GM19099 (cell line): ENCODE measurements around the gene P2RX1.

Experiments
- POLR2A ChIP-seq: IDR thresholded peaks from 3 replicates; pipeline ENCODE4 v1.6.1; 2011; ENCODE audit warnings: low read depth; ENCODE audit not compliant: insufficient read length; ENCODE audit errors: extremely low read depth

Gene P2RX1

DNA sequence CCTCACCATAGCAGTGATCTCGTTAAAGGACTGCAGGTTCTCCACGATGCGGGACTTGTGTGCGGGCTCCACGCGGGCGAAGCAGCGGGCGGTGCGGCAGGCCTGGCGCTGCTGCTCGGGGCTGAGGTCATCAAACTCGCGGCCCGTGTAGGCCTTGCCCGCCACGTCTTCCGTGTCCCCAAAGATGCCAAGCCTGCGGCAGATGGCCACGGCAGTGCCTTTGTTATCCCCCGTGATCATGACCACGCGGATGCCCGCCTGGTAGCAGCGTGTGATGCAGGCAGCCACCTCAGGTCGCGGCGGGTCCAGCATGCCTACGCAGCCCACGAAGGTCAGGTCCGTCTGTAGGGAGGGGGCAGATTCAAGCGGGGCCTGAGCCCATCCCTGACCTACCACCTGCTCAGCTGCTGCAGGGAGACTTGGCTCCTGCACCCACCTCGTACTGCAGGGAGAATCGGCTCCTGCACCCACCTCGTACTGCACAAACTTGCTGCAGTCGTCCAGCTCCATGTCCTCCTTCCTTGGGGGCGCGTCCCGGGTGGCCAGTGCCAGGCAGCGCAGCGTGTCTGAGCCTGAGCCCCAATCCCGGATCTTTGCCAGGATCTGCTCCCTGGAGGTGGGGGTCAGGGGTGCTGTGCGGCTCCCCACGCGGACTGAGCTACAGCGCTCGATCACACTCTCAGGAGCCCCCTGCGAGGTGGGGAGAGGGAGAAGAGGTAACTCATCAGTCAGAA is 24.9 kb upstream of the P2RX1 start:
- no peak for TF ChIP-seq POLR2A

DNA sequence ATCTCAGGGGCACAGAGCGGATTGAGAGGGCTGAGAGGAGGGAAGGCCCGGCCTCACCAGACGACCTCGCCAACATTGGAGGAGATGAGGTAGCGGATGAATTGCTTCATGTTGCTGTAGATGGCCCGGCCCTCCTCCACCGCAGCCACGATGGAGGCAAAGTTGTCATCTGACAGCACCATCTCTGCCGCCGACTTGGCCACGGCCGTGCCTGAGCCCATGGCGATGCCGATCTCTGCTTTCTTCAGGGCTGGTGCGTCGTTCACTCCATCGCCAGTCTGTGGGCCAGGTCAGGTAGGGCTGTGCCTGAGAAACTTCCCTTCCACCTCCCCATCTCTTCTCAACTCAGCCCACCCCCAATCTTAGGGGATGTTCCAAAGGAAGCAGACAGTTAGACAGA is 21.1 kb upstream of the P2RX1 start:
- no peak for TF ChIP-seq POLR2A

DNA sequence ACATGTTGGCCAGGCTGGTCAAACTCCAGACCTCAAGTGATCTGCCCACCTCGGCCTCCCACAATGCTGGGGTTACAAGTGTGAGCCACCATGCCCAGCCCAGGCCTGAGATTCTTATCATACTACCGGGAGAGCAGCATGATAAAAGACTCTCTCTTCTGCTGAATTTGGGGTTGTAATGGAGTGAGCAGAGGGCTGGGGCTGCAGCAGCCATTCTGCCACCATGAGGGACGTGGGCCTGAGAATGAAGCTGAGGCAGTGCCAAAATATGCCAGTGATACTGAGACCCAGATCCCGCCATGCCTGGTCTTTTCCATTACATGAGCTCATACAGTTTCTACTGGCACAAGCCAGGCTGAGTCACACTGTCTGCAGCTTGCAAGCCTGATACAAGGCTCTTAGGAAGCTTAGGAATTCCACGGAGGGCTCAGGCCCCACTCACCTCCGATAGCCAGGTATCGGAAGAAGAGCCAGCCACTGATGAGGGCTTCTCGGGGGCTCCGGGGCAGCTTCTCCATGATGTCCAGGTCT is 19.6 kb upstream of the P2RX1 start:
- TF ChIP-seq POLR2A = no peak

DNA sequence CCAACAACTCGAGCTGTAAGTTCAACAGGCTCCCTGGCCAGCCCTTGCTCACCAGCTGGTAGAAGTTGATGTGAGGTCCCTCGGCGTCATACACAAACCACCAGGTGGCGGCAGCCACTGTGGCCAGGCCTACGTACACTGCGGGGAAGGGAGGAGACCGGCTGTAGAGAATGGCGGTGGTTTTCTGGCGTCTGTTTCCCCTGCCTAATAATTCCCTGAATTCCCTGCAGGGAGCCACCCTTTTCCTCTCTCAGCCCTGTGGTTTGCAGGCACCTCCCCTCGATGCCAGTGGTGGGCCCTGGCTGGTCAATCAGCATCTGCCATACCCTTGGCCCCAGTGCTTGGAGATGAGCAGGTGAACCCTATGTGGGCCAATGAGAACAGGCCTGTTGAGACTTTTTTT is 18.9 kb upstream of the P2RX1 start:
- no peak for TF ChIP-seq POLR2A

DNA sequence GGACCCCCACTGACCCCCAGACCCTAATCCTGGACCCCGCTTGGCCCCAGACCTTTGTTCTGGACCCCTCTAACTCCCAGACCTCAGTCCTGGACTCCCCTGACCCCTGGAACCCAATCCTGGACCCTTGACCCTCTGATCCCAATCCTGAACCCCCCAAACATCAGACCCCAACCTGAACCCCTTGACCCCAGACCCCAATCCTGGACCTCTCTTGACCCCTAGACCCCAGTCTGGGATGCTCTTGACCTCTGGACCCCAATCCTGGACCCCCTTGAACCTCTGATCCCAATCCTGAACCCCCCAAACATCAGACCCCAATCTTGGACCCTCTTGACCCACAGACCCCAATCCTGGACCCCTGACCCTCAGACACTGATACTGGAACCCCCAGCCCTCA is 13.5 kb upstream of the P2RX1 start:
- TF ChIP-seq POLR2A = no peak

DNA sequence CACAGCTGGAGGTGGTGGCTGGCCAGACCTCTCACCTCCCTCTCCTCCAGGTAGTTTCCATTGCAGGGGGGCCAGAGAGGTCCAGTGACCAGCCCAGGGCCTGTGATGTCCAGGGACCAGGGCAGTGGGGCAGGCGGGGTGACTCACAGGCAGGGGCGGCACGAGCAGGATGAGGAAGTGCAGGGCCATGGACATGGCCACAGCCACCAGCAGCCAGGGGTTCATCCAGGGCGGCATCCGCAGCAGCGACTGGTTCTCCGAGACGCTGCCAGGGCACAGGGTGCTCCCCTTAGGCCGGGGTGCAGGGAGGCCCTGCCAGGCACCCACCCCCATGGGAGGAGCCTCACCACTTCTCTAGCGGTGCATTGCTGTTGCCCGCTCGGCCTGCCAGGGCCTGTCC is 12.9 kb upstream of the P2RX1 start:
- TF ChIP-seq POLR2A = no peak

DNA sequence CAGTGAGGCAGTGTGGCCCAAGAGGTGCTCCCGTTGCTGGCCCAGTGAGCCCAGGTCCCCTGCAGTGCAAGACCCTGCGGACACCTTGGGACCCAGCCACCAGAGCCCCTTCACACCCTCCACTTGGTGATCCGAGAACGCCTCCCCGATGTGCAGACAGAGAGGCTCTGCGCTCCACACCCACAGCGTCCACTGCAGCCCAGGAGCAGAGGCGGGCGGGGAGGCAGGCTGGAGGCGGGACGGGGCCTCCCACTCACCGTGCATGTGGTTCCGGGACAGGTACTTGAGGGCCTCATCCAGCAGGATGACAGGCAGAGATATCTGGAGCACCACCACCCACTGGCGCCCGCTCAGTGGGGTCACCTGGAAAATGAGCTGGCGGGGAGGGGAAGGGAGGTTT is 12.1 kb upstream of the P2RX1 start:
- no peak for TF ChIP-seq POLR2A

DNA sequence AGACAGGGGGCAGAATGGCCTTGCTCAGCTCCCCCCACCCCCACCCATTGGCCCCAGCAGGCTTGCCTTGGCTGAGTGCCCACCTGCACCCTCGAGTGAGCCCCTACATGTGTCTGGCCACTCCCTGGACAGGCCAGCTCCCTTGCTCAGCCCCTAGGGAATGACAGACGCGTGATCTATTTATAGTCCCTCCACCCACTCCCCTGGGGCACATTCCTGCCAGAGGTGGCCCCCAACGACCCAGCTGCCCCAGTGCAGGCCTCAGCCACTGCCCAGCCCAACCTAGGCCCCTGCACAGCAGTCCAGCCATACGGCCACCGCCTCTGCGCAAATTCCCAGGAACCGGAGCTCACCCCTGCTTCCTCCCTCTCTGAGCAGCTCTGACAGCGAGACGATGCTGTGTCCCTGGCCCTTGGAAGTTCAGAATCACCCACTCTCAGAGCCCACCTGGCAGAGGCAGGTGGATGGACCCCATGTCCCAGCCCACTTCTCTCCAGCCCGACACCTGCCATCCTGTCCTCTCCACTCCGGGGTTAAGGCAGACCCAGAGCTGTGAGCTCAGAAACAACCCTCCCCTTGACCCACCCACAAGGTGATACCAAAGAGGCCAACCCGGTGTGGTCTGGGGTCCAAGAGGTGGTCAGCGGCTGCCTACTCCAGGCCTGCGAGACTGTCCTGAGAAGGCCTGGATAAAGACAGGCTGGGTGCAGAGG is 11.5 kb upstream of the P2RX1 start:
- no peak for TF ChIP-seq POLR2A

DNA sequence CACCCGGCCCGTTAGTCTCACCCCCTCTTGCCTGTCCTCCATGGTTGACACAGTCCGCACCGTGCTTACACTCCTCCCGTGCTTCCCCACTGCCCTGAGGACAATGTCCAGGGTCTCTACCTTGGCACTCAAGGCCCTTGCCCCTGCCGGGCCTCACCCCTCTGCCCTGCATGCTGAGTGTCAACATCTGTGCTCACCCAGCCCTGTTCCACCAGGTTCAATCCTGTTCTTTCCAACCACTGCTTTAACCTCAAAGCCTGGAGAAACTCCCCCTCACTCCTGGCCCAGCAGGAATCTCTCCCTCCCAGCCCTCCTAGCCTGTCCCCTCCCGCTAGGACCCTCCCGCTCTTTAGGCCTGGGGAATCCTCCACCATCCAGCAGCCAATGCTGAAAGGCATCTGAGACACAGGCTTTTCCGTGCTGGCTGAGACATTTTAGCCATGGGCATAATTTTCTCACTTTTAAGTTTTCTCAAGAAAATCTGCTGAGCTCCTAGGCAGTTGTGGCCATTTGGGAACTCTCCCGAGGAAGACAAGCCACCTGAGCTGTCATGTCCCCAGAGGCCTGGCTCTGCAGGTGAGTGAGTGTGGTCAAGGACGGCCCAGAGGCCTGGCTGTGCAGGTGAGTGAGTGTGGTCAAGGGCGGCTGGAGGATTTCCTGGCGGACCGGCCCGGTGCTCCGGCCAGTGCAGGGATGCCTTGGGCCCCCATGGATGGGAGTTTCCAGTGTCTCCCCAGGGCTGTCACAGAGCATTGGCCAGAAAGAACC is 10.8 kb upstream of the P2RX1 start:
- no peak for TF ChIP-seq POLR2A

DNA sequence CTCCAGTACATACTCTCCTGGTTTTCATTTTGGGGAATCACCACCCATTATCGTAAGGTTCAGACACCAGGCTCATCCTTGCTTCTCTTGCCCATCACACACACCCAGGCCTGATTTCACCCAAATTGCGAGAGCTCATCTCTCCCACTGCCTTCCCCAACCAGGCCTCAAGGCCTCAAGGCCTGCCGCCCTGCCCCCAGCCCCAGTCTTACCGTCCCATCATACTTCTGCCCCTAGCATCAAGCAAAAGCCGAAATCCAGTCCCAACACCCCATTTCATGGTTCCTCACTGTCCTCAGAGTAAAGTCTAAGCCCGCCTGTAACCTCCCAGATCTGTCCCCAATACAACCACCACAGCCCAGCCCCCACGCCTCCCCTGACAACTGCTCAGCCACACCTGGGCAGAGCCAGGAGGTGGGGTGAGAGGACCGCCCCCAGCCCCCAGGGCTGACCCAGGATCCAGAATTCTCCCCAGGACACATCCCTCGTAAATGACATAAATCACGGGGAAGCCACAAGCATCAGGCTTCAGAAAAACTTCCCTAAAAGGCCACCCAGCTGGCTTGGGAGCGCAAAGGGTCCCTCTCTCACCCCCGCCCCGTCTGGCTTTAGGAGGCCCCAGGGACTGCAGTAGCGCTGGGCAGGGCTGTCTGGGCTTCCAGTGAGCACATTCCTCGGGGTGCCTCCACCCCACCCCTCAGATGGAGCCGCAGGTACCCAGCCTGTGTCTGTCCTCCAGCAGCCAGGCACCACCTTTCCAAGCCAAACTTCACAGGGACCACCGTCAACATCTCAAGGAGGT is 9.6 kb upstream of the P2RX1 start:
- no peak for TF ChIP-seq POLR2A

DNA sequence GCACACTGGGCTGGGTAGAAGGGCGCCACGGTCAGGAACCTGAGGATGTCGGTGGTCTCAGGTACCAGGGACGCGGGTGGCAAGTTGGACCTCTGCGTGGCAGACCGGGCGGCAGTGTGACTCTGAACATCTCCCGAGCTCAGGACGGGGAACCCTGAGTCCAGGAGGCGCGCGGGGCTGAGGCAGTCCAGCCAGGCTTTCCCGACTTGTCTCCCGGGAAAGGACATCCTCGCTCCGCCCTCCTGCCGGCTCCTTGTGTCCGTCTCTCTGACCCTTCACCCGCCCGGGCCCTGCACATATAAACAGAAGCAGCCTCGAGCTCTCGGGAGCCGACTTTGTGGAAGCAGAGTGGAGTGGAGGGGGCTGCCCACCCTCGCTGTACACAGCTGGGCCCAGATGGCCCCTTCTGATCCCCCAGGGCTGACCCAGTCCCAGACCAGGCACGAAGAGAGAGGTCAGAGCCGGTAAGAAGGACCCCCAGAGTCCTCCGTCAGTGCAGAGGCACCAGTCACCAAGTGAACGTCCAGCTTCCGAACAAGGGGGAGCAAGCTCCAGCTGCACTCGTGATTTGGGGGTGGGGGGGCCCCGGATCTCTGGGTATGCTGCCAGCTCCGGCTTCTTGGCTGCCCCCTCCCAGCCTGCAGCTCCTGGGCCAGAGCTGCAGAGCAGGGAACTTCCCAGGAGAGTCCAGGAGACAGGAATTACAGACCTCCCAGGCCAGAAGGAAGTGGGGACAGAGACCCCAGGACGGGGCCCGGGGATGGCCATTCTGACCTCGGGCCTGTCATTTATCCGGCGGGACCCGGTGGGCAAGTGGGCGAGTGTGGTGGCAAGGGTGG is 8.5 kb upstream of the P2RX1 start:
- no peak for TF ChIP-seq POLR2A

DNA sequence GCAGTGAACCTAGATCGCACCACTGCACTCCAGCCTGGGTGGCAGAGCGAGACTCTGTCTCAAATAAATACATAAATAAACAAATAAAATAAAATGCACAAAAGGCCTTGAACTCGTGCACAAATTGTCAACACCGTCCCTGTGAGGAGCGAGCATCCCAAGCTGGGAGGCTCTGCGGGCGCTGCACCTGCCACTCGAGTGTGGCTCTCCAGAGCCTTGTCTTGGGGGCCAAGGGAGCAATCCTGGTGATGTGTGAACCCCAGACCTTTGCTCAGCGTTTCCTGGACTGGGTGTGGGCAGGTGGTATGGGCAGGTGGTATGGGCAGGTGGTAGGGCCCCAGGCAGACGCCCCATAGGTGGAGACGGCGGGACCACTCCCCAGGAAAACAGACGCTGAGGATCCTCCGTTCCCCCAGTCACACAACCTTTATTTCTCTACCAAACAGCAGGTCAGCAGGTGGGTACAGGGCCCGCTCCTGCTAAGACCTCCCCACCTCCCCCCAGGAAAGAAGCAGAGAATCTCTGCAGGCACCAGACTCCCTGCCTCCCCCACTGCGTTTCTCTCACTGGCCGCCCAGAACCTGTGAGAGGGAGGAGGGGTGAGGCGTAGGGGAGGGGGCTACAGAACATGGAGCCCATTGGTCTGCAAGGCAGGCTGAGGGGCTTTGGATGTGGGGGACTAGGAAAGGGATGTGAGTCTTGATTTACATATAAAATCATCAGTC is 7.4 kb upstream of the P2RX1 start:
- no peak for TF ChIP-seq POLR2A

DNA sequence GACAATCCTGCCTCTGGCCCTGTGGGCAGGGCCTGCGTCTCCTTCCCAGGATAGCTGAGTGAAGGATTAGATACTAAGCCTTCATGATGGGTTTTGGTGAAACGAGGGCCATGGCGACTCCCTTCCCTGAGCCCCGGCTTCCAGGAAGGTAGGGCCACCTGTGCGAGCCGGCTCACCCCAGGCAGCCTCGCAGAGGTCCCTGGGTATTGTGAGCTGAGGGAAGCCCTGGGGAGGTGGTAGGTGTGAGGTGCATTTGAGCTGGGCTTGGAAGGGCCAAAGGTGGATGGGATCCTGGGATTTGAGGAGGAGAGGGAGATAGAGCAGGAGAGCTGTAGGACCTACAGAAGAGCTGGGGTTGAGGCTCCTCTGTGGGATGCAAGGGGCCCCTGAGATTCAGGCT is 6.5 kb upstream of the P2RX1 start:
- TF ChIP-seq POLR2A = no peak
